GM19438 (cell line): ENCODE data around the gene LRIT2.

Source experiments
- ATAC-seq: cut with Tn5 transposase; IDR thresholded peaks from one replicate; pipeline ENCODE4 v1.9.1; 2021; ENCODE audit warnings: low read depth; ENCODE audit not compliant: unreplicated experiment

Gene LRIT2, protein sequence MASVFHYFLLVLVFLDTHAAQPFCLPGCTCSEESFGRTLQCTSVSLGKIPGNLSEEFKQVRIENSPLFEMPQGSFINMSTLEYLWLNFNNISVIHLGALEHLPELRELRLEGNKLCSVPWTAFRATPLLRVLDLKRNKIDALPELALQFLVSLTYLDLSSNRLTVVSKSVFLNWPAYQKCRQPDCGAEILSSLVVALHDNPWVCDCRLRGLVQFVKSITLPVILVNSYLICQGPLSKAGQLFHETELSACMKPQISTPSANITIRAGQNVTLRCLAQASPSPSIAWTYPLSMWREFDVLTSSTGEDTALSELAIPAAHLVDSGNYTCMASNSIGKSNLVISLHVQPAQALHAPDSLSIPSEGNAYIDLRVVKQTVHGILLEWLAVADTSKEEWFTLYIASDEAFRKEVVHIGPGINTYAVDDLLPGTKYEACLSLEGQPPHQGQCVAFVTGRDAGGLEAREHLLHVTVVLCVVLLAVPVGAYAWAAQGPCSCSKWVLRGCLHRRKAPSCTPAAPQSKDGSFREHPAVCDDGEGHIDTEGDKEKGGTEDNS

DNA sequence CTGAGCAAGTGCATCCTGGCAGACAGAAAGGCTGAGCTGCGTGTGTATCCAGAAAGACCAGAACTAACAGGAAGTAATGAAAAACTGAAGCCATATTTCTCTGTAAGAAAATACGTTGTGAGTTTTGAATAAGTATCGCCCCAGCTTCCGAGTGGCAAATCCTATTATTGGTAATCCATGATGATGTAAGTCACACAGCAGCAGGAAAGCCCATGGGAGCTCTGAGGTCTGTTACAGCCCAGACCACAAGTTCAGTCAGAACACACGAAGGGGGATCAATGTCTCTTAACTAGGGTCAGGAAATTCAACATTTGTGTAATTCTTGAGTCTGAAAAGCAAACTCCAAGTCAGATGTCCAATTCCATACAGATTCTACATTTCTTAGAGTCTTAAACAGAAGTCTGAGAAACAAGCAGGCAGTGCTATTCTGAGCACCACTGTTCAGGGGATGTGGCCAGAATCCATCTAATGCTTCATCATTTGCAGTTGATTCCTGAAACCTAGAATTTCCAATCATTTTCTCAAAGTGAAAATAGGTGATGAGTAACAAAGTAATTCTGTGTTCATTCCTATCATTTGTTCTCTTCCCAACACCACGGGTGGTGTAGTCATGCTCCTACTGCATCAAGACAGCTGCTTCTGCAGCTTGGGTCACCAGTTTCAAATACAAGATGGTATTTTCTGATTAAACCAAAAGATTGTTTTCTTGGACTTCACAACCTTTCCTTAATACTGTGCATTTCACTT, at the start of gene LRIT2:
Gene LRIT2, minus strand, starts transcription at position 118 of the 747 bp plus-strand sequence. Its CDS starts 24 bp downstream, at position 94.
- ATAC-seq: no peak

DNA sequence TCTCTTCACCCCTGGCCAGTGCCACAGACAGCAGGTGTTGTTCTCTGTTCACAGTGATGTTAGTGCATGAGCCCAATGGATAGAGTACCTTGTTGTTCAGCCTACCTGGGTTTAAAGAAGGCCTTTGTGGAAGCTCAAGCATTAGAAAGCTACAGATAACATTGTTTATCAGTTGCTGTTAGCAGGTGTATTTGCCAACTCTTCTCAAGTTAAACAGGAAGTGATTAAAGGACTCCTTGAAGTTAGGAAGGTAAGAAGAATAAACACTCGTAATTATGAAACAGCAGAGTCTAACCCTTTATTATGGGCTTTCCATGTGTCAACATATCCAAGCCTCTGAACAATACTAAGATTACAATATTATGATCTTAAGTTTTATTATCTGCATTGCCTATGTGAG, 45.4 kb upstream of the LRIT2 start:
- ATAC-seq: no peak

DNA sequence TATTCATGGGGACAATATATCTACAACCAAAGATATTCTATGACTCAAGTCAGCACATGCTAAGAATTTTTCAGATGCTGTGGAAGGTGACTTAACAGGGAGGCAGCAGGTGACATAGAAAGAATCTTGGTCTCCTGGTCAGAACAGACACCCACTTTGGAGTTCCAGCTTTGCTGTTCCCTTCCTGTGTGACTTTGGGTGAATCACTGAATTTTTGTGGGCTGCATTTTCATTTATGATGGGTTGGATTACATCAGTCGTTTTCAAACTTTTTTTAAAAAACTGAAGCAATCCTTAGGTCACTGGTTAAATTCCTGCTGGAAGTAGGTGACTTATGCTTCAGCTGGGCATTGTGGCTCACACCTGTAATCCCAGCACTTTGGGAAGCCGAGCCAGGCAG, 44.4 kb upstream of the LRIT2 start:
- ATAC-seq: no peak

DNA sequence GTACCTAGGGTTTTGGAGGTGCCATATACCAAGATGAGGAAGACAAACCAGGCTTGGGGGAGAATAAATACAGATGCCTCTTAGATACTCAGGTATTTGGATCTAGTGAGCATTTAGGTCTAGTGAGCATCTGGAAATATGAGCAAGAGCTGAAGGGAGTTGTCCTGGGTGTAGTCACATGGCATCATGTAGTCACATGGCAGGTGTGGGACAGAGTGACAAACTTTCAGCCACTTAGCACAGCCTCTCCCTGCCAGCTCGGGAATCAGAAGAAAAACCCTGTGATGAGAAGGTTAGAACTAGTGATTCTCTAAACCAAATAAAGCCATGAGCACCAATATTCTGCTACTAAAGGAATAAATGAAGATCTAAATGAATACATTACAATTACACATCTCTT, 43.8 kb upstream of the LRIT2 start:
- no peak for ATAC-seq

DNA sequence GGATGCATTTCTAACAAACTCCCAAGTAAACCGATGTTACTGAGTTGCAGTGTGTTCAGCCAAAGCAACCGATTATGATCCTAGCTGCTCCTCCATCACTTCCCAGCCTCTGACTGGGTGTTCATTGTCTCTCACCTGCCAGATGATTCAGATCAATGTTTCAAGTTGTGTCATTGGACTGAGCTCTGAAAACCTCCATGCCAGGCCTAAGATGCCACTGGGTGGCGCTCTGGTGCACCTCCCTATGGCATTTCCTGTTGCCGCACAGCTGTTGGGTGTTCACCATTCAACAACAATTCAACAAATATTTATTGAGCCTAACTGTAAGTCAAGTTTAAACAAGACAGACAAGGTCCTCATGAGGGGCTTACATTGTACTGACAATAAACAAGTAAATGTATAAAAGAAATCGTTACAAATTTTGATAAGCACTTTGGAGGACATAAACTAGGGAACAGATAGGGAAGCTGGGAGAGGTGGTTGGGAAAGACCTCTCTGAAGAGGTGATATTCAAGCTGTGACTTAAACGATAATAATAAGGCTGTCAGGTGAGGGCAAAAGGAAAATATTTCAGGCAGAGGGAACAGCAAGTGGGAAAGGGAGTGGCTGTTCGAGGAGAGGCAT, 42.3 kb upstream of the LRIT2 start:
- ATAC-seq: no peak

DNA sequence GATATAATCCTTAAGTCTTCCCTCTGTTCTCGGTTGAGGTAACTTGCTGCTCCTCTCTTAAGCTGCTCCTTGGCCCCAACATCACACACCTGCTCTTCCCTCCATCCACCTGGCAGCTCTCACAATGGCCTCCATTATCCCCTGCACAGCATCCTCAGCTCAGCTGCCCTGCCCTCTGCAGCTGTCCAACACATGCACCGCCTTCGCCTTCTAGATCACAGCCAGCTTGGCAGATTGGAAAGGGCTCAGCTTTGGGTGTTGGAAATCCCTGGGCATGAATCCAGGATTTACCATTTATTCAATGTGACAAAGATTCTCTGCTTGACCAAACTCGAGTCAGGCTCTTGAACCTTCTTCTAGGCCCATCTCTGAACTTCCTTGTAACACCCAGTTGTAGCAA, 40.1 kb upstream of the LRIT2 start:
- no peak for ATAC-seq

DNA sequence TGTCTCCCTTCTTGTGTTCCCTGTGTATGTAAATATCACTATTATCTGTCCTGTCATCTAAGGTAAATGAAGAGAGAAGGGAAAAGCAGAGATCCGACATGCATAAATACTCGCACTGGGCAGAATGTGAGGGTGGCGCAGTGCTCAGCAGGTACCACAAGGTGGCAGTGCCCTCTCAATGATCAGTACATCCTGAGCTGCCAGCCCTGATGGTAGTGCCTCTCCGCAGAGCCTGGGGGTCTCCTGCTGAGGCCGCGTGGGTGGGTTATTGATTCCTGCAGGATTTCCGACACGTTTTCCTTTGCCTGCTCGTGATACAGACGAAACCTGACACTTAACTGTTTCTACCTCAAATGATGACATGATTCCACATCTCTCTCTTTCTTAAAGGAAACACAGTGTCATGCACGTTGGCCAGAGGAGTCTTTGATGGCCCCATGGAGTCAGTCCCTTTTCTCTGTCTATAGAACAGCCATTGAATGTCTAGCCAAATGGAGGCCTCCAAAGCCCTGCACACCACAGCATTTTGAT, 39.3 kb upstream of the LRIT2 start:
- ATAC-seq: peak; percentile 95

DNA sequence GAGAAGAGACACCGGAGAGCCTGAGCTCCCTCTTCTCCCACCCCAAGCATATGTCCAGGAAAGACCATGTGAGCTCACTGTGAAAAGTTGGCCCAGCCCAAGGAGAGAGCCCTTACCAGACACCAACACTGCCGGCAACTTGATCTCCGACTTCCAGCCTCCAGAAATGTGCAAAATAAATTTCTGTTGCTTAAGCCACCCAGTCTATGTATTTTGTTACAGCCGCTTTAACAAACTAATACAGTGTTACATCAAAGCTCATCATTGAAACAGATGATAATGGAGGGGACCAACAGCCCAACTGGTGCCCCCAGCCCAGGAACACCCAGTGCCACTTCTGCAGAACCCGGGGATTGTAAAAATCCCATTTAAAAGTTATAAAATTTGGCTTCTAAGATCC, 38.4 kb upstream of the LRIT2 start:
- ATAC-seq: no peak

DNA sequence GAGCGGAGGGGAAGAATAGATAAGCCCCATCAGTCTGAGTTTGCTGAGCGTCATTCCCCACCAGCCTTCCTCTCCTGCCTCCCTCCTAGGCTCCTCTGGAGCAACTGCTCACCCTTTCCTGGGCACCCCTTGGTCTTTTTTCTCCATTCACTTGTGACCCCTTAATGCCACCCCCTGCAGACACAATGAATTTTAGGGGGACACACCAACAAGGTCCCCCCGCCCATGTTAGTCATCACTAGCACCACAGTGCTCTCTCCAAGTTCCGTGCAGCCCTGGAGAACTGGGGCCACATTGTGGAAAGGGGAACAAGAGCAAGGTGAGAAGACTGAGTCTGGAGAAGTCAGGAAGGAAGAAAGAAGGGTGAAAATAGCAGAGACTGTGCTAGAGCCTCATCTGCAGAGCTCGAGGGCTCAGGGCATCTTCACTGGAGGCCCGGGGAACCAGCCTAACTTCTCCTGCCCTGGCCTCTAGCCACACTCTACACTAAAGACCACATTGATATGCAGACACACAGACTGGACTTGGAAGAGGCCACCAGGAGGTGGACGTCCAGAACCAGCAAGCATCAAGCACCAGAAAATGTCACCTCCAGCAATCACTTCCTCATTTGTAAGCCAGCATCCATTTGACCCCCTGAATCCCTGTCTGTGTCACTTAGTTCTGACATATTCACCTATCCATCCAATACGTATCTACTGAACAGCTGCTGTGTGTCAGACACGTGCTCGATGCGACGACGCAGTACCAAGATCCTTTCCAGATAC, 37.0 kb upstream of the LRIT2 start:
- ATAC-seq: no peak

DNA sequence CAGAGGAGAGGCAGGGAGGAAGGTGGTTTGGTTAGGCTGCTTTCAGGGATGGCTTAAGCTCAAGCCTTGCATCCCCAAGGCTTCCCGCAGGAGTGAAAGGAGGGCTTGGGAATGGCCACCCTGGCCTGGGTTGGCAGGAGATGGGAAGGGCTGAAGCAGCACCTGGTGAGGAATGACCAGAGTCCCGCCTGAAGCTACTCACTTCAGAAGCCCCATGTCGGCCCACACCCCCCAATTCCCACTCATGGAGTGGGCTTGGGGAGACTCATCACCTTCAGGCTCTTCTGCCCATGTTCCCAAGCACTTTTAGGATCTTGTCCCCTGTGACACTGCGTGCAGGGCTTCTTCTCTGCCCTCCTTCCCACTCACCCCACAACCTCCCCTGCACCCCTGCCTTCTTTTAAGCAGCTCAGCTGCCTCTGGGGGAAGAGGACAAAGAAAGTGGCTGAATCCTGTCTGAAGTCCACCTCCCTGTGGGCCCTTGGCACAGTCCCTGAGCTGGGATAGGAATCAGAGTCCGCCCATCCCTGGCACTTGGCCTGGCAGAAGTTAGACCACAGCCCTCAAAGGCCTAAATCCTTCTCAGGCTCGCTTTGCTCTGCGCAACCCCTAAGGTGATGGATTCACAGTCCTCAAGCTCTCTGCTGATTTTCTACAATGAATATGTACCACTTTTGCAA, 36.0 kb upstream of the LRIT2 start:
- no peak for ATAC-seq

DNA sequence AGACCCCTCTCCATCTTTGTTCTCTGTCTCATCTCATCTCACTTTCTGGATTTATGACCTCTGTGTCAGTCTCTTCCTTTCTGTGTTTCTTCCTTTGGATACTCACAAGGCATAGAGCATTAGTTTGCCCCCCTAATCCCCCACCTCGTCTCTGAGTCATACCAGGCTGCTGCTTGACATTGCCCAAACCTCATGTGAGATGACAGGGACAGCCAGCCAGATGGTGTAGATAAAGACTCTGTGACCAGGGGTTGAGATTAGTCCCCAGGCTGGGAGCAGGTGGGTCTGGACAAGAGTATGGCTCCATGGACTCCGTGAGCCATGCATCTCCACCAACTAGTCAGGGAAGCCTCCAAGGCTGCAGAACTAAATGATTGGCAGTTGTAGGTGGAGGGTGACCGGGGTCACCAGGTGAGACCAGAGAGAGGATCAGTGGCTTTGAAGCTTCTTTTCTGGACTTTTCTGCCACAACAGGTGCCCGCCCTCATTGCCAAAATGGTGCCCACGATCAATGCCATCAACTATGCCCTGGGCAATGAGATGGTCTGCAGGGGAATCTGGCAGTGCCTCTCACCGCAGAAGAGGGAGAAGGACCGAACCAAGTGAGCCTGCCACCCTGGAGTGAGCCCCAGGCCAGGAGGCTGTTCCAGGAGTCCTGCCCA, 32.8 kb upstream of the LRIT2 start:
- no peak for ATAC-seq

DNA sequence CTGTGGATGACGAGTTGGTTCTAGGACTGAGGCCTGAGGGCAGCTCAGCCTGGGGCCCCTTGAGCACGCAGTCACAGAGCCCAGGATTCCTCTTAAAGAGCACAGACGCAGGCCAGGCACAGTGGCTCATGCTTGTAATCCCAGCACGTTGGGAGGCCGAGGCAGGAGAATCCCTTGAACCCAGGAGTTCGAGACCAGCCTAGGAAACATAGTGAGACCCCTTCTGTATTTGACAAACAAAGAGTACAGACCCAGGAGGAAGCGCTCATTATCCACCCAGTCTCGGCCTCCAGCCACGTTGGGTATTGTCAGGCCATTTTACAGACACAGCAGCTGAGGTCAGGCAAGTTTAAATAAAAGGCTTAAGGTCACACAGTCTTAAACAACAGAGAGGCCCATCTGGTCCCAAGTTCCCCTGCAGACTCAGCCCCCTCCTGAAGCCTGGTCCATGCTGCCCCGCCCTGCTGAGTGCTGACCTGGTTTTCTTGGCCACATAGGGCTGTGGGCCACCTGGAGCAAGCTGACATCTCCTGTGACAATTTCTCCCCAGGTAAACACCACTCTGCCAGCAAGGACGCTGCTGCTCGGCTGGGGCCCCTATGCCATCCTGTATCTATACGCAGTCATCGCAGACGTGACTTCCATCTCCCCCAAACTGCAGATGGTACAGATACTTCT, 32.1 kb upstream of the LRIT2 start:
- ATAC-seq: no peak

DNA sequence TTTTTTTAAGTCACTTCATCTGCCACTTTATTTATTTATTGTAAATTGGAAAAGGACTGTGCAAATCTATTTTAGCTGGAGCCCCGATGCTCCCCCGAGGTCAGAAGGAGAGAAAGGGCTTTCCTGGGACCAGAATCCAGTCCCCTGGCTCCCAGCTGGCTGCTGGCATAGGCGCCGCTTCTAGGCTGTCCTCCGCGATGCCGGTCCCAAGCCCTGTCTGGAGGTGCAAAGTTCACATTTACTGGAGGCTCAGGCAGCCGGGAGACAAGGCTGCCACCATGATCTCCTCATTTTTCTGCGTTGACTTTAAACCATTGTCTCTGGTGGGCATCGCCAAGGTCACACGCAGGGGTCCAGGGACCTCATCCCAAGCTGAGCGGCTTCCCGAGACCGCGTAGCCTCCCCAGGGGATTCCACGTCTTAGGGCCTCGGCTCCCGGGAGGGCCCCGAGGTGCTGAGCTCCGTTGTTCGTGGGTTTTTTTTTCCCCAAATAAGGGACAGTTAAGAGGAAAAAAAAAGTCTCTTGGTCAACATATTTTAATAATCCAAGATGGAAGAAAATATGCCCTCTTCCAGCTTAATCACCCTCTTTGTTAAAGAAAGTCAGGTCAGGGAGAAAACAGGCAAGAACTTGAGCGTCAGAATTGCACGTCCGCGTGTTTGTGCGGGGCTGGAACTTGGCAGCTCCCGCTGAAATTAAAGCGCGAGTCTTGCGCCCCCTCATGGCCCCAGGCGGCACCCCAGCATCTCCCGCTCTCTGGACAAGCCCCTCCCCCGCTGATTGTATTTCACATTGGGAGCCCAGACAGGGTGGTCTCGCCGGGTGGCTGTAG, 31.4 kb upstream of the LRIT2 start:
- ATAC-seq: peak; percentile 76

DNA sequence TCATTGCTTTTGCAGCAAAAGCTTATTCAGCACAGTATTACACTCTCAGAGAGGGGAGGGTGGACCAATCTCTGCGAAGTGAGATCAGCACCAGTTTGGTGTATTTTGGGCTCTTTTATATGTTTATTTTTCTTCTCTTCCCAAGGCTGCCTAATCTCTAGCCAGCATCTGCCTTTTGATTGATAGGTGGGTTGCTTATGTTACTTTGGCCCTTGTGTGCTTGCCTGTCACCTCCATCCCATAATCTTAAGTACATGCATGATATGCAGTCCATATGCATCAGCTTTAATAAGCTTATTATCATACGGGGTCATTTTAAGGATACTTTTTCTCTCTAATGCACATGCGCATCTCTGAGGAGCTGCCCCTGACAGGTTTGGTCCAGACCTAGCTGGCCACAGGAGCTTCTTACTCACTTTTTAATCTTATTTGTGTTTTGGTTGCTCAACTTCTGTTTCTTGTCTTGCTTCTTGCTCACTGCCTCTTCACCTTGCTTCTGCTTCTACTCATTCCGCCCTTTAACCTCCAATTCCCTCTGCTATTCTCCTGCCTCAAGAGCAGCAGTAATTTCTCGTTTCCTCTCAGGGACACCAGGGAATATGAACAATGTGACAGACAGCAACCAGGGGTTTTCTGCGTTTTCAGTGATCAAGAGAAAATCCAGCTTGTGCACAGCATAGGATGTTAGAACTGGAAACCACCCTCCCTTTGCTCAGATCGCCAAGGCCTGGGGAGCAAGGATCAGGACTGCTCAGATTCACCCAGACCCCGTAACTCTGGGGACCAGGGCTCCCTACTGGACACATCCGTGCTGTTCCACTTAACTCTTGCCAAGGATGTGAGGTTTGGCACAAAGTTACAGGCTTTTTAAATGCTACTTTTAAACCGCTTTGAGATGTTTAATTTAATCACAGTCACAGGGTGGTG, 29.5 kb upstream of the LRIT2 start:
- ATAC-seq: no peak

DNA sequence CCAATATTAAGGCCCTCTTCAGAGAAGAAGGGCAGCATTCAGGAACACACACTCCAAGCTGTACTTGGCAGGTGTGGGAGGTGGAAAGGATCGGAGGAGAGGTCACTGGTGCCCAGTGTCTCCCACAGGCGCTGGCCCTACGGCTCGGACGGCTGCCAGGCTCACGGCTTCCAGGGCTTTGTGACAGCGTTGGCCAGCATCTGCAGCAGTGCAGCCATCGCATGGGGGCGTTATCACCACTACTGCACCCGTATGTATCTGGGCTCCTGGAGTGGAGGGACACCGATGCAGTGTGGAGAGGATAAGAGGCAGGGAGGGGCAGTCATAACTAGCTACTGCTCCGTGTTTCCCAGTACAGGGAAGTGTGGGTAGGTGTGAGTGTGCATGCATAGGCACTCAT, 23.4 kb upstream of the LRIT2 start:
- no peak for ATAC-seq

DNA sequence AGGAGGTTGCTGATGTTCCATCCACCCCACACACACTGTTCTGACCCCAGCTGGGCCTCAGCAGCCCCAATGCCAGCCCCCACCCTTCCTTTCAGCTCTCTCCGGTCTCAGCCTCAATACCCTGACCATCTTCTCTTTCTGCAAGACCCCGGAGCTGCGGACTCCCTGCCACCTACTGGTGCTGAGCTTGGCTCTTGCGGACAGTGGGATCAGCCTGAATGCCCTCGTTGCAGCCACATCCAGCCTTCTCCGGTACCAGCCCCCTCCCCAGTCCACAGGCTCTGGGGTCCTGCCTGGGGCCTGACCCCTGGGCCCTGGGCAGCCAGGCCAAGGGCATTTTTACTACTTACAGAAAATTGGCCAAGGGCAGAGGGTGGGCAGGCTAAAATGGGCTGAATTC, 22.2 kb upstream of the LRIT2 start:
- no peak for ATAC-seq
